ENCODE measurements around the gene REM1.
"Not testable (repeated sequence)": the region's sequence is repeated elsewhere in the genome, so short reads cannot be mapped to it uniquely, and the experiment has no call there.

REM1 gene, protein sequence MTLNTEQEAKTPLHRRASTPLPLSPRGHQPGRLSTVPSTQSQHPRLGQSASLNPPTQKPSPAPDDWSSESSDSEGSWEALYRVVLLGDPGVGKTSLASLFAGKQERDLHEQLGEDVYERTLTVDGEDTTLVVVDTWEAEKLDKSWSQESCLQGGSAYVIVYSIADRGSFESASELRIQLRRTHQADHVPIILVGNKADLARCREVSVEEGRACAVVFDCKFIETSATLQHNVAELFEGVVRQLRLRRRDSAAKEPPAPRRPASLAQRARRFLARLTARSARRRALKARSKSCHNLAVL

DNA sequence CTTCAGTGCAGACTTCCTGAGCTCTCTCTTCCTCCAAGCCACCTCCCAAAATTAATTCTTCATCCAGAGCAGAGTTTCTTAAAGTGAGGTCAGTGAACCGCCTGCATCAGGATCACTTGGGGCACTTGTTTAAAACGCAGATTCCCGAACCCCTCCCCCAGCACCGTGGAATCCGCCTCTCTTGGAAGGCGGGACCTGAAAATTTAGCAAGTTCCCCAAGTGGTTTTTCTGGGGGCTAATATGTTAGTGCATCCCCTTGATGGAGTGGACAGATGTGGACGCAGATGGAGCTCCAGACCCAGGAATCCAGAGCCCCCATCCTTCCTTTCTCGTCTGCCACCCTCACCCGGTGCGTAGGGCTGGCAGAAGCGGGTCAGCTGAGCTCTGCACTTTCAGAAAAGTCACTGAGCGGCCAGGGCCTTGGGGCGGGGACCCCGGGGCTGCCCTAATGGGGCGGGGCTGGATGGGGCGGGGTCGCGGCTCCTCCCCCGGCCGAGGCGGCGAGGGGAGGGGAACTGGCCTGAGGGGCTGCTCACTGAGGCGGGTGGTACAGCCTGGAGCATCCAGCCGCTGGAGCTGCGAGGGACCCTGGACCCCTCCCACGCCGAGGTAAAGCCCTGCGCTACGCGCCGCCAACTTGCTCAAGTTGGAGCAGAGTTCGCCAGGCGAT, at the start of gene REM1, which contains the start of gene DEFB124:
REM1 (plus strand) TSS at position 531 of the 670 bp plus-strand sequence. CDS start 1,158 bp downstream, outside the sequence.
DEFB124 (minus strand) TSS at position 370 of the 670 bp plus-strand sequence. CDS start 2,114 bp downstream, outside the sequence.
- DNase-seq, result no peak

DNA sequence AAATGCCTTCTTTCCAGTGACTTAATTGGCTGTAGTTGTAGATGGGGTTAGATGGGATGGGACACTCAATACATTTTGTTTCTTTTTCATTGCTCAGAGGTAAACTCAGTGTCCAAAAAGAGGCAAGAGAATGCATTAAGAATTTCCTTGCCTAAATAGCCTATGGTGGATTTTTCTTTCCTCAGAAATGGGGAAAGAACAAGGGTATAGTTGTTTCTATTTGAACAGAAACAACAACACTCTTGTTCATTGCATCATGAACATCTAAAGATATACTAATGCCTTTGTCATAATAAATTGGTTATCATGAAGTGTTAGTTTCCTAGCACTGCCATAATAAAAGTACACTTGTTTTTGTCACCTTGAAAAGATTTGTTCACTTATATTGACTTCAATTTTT, 49.3 kb upstream of the REM1 start:
- no peak for DNase-seq

DNA sequence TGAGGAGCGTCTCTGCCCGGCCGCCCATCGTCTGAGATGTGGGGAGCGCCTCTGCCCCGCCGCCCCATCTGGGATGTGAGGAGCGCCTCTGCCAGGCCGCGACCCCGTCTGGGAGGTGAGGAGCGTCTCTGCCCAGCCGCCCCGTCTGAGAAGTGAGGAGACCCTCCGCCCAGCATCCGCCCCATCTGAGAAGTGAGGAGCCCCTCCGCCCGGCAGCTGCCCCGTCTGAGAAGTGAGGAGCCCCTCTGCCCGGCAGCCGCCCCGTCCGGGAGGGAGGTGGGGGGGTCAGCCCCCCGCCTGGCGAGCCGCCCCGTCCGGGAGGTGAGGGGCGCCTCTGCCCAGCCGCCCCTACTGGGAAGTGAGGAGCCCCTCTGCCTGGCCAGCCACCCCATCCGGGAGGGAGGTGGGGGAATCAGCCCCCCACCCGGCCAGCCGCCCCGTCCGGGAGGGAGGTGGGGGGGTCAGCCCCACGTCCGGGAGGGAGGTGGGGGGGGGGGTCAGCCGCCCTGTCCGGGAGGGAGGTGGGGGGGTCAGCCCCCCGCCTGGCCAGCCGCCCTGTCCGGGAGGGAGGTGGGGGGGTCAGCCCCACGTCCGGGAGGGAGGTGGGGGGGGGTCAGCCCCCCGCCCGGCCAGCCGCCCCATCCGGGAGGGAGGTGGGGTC, 48.1 kb upstream of the REM1 start:
- not testable (repeated sequence) for DNase-seq

DNA sequence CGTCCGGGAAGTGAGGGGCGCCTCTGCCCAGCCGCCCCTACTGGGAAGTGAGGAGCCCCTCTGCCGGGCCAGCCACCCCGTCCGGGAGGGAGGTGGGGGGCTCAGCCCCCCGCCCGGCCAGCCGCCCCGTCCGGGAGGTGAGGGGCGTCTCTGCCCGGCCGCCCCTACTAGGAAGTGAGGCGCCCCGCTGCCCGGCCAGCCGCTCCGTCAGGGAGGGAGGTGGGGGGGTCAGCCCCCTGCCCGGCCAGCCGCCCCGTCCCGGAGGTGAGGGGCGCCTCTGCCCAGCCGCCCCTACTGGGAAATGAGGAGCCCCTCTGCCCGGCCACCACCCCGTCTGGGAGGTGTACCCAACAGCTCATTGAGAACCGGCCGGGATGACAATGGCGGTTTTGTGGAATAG, 47.5 kb upstream of the REM1 start:
- DNase-seq, result not testable (repeated sequence)

DNA sequence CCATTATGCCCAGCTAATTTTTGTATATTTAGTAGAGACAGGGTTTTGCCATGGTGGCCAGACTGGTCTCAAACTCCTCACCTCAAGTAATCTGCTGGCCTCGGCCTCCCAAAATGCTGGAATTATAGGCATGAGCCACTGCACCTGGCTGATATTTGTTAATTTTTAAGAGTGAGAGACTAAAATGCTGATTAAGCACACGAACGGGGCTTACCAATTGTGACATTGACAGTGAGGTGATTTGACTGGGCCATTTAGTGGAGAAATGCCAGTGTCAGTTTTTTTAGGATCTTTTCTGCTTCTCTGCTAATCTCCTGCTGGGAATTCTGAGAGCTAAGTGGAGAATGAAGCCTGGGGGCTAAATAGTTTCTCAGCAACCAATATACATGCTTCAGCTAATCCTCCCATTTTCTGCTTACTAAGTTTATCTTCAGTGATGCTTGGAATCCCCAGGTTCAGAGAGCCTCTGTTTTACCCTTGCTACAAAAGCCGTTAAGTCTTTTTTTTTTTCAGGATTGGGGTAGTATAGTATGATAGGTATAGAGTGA, 44.4 kb upstream of the REM1 start:
- DNase-seq, result no peak

DNA sequence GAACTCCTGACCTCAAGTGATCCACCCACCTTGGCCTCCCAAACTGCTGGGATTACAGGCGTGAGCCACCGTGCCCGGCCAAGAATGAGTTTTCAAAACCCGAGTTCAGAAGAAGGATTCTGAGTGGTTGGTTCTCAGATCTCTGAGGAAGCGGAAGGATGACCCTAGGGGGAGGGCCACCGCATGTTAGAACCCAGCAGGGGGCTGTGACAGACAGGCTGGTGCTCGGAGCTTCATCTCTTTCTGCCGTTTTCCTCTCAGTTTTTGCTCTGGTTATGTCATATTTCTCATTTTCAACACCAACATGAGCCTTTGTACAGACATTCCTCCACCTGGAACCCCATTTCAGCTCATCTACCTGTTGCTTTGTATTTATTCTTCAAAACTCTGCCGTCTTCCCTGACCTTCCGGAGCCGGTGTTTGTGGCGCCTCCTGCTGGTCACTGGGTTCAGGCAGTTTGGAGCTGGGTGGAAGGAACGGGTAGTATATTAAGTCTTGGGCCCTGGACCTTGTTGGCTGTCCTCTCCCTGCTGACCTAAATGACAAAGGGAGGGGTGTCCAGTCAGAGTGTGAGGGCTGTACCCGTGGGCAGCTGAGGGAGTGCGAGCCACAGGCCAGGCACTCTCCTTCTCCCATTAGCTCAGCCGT, 35.0 kb upstream of the REM1 start, which contains the start of gene DEFB123:
DEFB123 (plus strand) TSS at position 621 of the 648 bp plus-strand sequence. CDS start 67 bp downstream, outside the sequence.
- DNase-seq, result no peak

DNA sequence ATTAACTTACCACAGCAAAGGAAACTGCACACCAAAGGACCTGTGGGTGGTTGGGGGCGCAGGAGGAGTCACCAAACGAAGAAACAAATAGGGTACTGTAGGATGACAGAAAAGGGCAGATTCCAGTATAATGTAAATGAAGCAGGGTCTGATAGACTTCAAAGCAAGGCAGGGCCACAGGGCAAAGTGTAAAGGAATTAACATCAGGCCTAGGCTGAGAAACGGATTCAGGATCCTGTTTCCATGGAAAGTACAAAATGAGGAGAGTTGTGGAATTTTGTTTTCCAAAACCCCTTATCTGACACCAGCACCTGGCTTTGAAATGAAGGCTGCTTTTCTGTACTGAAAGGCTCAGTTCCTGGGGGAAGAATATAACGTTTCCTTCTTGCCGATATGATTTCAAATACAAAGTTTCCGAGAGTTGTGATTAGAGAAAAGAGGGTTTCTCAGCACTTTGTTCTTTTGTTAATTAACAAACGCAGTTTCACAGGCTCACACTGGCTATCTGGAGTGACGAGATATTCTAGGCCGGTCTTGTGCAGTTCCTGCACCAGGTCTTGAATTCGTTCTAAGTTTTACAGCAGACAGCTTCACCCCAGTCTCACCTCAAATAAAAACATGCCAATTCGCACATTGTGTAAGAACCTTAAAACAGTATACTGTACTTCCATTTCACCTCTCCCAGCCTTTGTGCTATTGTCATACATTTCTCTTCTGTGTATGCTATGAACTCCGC, 28.8 kb upstream of the REM1 start:
- no peak for DNase-seq

DNA sequence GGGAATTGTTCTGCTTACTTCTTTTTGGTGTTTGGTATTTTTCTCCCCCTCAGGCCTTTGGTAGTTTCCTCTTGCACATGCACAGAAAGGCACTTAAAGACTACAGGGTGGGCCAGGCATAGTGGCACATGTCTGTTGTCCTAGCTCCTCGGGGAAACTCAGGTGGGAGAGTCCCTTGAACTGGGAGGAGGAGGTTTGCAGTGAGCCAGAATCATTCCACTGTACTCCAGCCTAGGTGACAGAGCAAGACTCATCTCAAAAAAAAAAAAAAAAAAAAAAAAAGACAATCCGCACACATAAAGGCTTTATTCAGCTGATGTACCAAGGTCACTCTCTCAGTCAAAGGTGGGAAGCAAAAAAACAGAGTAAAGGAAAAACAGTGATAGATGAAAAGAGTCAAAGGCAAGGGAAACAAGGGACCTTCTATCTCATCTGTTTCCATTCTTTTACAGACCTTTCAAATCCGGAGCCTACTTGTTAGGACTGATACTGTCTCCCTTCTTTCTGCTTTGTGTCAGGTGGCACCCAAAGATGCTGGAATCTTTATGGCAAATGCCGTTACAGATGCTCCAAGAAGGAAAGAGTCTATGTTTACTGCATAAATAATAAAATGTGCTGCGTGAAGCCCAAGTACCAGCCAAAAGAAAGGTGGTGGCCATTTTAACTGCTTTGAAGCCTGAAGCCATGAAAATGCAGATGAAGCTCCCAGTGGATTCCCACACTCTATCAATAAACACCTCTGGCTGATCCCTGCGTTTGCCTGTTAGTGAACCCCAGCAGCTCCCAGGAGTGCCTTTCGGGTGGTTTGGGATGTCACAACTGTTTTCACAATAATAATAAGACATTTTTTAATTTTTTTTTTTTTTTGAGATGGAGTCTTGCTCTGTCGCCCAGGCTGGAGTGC, 25.3 kb upstream of the REM1 start:
- DNase-seq, result no peak

DNA sequence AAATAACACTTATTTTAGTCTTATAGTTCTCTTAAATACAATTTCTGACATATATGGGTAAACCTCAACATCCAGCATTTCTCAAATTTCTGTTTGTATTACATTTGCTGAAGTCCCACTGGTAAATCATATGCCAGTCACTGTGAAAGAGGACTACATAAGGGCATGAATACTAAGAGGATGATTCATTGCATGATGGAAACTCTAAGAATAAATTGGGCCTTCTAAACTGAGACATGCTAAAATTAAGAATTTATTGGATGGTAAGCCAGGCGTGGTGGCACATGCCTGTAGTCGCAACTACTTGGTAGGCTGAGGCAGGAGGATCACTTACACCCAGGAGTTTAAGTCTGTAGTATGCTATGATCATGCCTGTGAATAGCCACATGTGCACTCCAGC, 22.5 kb upstream of the REM1 start:
- no peak for DNase-seq

DNA sequence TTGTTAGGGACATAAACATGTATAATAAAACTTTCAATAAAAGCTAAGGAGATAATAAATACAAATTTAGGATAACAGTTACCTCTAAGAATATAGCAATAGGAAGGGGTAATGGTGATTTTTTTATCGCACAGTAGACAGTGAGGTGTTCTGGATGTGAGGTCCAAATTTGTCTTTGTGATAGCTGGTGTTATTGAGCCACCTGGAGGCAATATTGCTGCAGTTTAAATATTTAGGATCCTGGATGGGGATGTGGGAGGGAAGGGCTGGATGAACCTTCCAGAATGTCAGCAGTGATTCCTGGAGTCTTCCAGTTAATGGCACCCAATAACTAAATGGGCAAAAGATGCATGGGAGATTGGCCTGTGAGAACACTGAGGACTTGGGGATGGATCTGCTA, 20.7 kb upstream of the REM1 start:
- DNase-seq, result no peak

DNA sequence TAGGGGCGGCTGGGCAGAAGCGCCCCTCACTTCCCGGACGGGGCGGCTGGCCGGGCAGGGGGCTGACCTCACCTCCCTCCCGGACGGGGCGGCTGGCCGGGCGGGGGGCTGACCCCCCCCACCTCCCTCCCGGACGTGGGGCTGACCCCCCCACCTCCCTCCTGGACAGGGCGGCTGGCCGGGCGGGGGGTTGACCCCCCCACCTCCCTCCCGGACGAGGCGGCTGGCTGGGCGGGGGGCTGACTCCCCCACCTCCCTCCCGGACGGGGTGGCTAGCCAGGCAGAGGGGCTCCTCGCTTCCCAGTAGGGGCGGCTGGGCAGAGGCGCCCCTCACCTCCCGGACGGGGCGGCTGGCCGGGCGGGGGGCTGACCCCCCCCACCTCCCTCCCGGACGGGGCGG, 4.1 kb upstream of the REM1 start:
- not testable (repeated sequence) for DNase-seq

DNA sequence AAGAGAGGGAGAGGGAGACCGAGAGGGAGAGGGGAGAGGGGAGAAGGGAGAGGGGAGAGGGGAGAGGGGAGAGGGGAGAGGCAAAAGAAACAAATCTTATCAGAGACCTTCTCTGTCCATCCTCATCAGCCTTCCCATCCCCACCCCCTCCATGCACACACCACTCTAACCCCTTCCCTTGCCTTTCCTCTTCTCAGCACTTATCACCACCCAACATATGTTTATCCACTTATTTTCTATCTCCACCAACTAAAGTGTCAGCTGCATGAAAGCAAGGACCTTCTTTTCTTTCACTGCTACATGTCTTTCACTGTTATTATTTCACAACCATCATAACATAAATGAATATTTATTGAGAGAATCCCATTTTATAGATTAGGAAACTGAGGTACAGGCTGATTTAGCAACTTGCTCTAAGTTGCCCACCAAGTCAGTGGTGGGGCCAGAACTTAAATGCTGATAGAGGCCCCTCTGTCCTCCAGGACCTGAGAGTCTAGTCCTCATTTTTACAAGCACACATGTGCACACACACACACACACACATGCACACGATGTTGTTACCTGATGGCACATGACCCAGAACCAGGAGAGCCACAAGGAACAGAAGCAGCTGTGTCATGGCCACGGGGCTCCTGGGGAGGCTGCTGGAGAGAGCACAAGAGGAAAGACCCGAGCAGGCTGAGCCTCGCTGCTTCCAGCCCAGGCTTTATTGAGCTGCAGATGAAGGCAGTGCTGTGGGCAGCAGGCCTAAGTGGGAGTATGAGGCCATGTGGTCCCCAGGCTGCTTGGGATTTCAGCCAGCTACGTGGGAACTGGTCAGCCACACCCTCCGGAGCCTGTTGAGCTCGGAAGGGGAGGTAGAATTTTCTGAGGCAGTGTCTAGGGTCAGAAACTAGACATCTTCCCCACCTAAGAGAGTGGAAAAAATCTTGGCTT, 2.4 kb upstream of the REM1 start:
- no peak for DNase-seq

DNA sequence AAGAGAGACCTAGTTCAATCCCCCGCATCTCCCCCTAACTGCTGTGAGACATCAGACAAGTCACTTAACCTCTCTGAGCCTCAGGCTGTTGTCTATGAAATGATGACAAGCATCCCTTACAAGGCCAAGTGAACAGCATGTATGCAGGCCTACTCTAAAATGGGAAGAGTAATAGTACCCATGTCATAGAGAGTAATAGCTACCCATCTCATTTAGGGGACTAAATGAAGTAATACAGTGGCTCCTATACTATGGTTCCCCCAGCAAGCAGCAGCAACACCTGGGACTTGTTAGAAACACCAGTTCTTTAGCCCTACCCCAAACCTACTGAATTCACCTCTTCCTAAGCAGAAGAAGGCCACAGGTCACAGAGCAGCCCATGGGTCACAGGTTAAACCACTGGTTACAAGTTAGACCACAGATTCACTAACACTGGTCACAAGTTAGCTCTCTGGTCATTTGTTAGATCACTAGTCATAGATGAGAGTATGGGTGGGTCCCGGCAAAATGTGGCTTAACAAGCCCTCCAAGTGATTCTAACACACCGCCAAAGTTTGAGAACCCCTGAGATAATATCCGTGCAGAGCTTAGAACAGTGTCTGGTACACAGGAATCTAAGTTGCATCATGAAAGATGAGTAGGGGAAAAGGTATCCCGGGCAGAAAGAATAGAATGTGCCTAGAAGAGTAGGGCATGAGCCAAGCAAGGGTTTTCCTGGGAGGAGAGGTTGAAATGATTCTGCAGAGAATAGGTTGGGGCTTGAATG, 1.6 kb upstream of the REM1 start:
- no peak for DNase-seq

DNA sequence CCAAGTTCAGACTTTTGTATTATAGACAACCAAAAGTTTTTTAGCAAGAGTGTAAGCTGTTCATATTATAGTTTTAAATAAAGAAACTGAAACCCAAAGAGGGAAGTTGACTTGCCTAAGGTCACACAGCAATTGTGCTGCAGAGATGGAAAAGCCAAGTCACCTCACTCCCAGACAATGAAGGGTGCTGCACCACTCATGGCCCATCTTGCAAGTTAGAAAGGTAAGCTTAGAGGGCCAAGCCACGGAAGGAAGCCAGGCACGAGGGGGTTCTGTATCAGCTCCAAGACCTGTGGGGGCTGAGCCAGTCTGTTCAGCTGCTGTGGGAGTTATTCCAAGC, 1.0 kb upstream of the REM1 start:
- no peak for DNase-seq

DNA sequence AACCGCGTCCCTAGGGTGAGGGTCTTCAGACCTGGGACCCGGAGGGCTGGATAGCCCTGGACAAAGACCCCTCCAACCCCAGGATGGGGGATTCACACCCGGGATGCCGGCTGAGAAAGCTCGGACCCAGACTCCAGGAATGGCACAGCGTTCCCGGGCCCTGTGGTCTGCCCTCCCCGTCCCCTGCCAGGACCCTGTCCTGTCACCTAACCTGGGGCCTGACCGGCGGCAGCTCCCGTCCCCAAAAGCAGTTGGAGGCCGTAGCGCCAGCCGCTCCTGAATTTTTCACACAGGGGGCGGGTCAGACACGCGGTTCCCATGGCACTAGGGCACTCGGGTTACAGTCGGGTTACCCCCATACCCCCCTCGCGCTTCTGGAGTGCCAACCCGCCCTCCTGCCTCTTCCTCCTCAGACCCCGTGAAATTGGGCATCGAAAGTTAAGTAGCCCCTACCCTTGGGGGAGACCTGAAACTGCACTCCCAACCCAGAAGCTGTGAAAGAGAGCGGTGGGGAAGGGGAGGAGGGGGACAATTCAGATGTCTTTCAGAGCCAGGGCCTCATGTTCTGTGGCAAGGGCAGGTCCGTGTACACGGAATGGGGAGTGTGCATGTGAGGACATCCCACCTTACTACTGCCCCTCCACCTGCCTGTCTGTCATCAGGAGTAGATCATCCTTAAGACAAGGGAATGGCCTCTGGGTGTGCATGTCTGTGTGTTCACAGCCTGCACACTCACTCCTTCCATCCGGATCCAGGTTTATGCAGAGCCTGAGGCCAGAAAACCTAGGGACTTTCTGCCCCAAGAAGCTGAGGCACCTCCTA, 595 bp downstream of the REM1 start:
- no peak for DNase-seq

DNA sequence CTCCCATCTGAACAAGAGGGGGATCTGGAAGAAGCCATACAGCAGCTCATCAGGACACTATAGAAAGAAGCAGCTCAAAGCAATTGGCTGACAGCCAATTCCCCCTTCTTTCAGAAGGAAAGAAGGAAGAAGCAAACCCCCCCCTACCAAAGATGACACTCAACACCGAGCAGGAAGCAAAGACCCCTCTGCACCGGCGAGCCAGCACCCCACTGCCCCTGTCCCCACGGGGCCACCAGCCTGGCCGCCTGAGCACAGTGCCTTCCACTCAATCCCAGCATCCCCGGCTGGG, 1.2 kb downstream of the REM1 start:
- DNase-seq, result no peak

DNA sequence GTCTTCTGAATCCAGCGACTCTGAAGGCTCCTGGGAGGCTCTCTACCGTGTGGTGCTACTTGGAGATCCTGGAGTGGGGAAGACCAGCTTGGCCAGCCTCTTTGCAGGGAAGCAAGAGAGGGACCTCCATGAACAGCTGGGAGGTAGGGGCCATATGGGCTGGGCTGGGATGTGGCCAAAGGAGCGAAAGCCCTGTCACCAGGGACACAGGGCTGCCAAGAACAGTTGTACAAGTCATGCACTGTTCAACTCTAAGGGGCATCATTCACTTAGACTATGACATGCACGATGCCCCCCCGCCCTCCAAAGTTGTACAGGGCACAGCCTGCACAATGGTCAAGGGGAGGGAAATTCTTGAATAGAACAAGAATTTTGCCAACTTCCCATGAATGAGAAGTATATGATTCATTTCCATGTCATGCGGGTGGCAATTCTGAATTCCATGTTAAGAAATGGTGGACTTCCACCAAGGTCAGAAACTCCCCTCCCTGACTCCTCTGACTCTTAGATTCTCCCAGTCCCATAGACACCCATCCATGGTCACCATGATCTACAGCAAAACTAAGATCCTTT, 1.6 kb downstream of the REM1 start:
- no peak for DNase-seq

DNA sequence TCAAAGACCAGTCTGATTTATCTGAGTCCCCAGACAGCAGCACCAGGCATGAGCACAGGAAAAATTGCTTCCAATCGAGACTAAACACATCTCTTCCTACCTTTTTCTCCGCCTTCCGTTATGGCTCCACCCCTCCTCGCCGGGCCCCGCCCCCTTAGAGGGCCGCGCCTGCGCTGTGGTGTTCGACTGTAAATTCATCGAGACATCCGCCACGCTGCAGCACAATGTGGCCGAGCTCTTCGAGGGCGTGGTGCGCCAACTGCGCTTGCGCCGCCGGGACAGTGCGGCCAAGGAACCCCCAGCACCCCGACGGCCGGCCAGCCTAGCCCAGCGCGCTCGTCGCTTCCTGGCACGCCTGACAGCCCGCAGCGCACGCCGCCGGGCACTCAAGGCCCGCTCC, 8.9 kb downstream of the REM1 start:
- DNase-seq, result no peak
